Measurements from ENCODE around the gene VIM. TPM values are rescaled to one million over a fixed set of nuclear protein-coding genes. Genes with fewer than 3 reads are reported as not detected.

The VIM gene
- total and polyA plus RNA-seq, 4 donors: 800 to 1,640 (median 1,361) TPM

GRCh38 chr10:17220652-17221100, 7.4 kb upstream of the VIM start:
- DNase-seq (no peak), ATAC-seq (ENCODE audit: insufficient read depth, low FRiP score) (no peak)
- WGBS, 2 donors: 75 to 79% methylated on average over 1 of the region's 1 CpG
- Histone ChIP-seq H3K9ac (ENCODE audit: insufficient read depth in 1 of 2, low read length in 2 of 2) (no peak overlapping the region), H3K4me1 (ENCODE audit: control insufficient read depth in 5 of 5, insufficient read depth in 5 of 5, low read length in 5 of 5) (peaks cover 0 to 5% (median 0%) of the 10 kb centered on the region in 5 donors), H3K9me3 (ENCODE audit: control insufficient read depth in 4 of 4, insufficient read depth in 3 of 4, low read length in 3 of 4) (no peaks in the 10 kb centered on the region), H3K4me3 (no peak overlapping the region), H3K36me3 (ENCODE audit: control insufficient read depth in 4 of 4, insufficient read depth in 4 of 4, low read length in 4 of 4) (no peaks in the 10 kb centered on the region), H3K27ac (ENCODE audit: low read depth in 1 of 2, low read length in 1 of 2) (no peak overlapping the region), H3K27me3 (ENCODE audit: control insufficient read depth in 3 of 3, insufficient read depth in 3 of 3, low read length in 2 of 3) (no peaks in the 10 kb centered on the region)
- TF ChIP-seq CTCF (IDR thresholded peaks at IDR 0.05; ENCODE audit: control extremely low read depth, extremely low read depth): no peak

GRCh38 chr10:17222329-17222728, 5.7 kb upstream of the VIM start:
- Histone ChIP-seq H3K27ac (ENCODE audit: low read depth in 1 of 2, low read length in 1 of 2) (no peak overlapping the region), H3K36me3 (ENCODE audit: control insufficient read depth in 4 of 4, insufficient read depth in 4 of 4, low read length in 4 of 4) (no peaks in the 10 kb centered on the region), H3K27me3 (ENCODE audit: control insufficient read depth in 3 of 3, insufficient read depth in 3 of 3, low read length in 2 of 3) (no peaks in the 10 kb centered on the region), H3K4me1 (ENCODE audit: control insufficient read depth in 5 of 5, insufficient read depth in 5 of 5, low read length in 5 of 5) (peaks cover 0 to 8% (median 0%) of the 10 kb centered on the region in 5 donors), H3K9ac (ENCODE audit: insufficient read depth in 1 of 2, low read length in 2 of 2) (no peak overlapping the region), H3K9me3 (ENCODE audit: control insufficient read depth in 4 of 4, insufficient read depth in 3 of 4, low read length in 3 of 4) (no peaks in the 10 kb centered on the region), H3K4me3 (no peak overlapping the region)
- 68 to 76% methylated on average over 4 of the region's 4 CpGs for WGBS, 2 donors
- no peak for DNase-seq
- no peak for TF ChIP-seq CTCF (IDR thresholded peaks at IDR 0.05; ENCODE audit: control extremely low read depth, extremely low read depth)
- no peak for ATAC-seq (ENCODE audit: insufficient read depth, low FRiP score)

GRCh38 chr10:17225808-17226207, 2.2 kb upstream of the VIM start:
- peaks cover 0 to 4% (median 0%) of the 10 kb centered on the region in 4 donors for H3K9me3 ChIP-seq (ENCODE audit: control insufficient read depth in 4 of 4, insufficient read depth in 3 of 4, low read length in 3 of 4)
- WGBS, 2 donors: 76 to 84% methylated on average over 4 of the region's 4 CpGs
- H3K4me1 ChIP-seq (ENCODE audit: control insufficient read depth in 5 of 5, insufficient read depth in 5 of 5, low read length in 5 of 5): peaks cover 0 to 13% (median 0%) of the 10 kb centered on the region in 5 donors
- no peak overlapping the region for H3K9ac ChIP-seq (ENCODE audit: insufficient read depth in 1 of 2, low read length in 2 of 2)
- H3K27ac ChIP-seq (ENCODE audit: low read depth in 1 of 2, low read length in 1 of 2): no peak overlapping the region
- peaks cover 0 to 14% (median under 1%) of the 10 kb centered on the region in 4 donors for H3K36me3 ChIP-seq (ENCODE audit: control insufficient read depth in 4 of 4, insufficient read depth in 4 of 4, low read length in 4 of 4)
- no peak for TF ChIP-seq CTCF (IDR thresholded peaks at IDR 0.05; ENCODE audit: control extremely low read depth, extremely low read depth)
- ATAC-seq (ENCODE audit: insufficient read depth, low FRiP score) (no peak), DNase-seq (no peak)
- H3K27me3 ChIP-seq (ENCODE audit: control insufficient read depth in 3 of 3, insufficient read depth in 3 of 3, low read length in 2 of 3): no peaks in the 10 kb centered on the region
- no peak overlapping the region for H3K4me3 ChIP-seq

GRCh38 chr10:17226891-17227303, 1.1 kb upstream of the VIM start:
- Histone ChIP-seq H3K9ac (ENCODE audit: insufficient read depth in 1 of 2, low read length in 2 of 2) (no peak overlapping the region), H3K4me3 (no peak overlapping the region), H3K4me1 (ENCODE audit: control insufficient read depth in 5 of 5, insufficient read depth in 5 of 5, low read length in 5 of 5) (peaks cover 0 to 23% (median 4%) of the 10 kb centered on the region in 5 donors), H3K27me3 (ENCODE audit: control insufficient read depth in 3 of 3, insufficient read depth in 3 of 3, low read length in 2 of 3) (no peaks in the 10 kb centered on the region), H3K27ac (ENCODE audit: low read depth in 1 of 2, low read length in 1 of 2) (peak overlapping the region in 1 of 2 donors; percentile 58), H3K36me3 (ENCODE audit: control insufficient read depth in 4 of 4, insufficient read depth in 4 of 4, low read length in 4 of 4) (peaks cover 0 to 23% (median 2%) of the 10 kb centered on the region in 4 donors), H3K9me3 (ENCODE audit: control insufficient read depth in 4 of 4, insufficient read depth in 3 of 4, low read length in 3 of 4) (peaks cover 0 to 4% (median 0%) of the 10 kb centered on the region in 4 donors)
- 85 to 87% methylated on average over 8 of the region's 8 CpGs for WGBS, 2 donors
- no peak for DNase-seq
- TF ChIP-seq CTCF (IDR thresholded peaks at IDR 0.05; ENCODE audit: control extremely low read depth, extremely low read depth): no peak
- no peak for ATAC-seq (ENCODE audit: insufficient read depth, low FRiP score)

All from lung (tissue), 12 donors.